ENCODE results near the gene TXNIP.

Gene TXNIP

GRCh38 chr1:145946477-145946986 is 49.8 kb downstream of the TXNIP start:
- peaks cover 36% of the 10 kb centered on the region for H3K36me3 Mint-ChIP-seq (ENCODE audit: insufficient read depth)
- no peak for ATAC-seq (replicated peaks)
- no peaks in the 10 kb centered on the region for H3K9me3 Mint-ChIP-seq
- DNase-seq: no peak
- peaks cover 20 to 22% of the 10 kb centered on the region in 2 donors for H3K4me1 Mint-ChIP-seq (ENCODE audit: low read depth in 2 of 2)
- no peaks in the 10 kb centered on the region for H3K27me3 Mint-ChIP-seq
- H3K4me3 Mint-ChIP-seq: no peak overlapping the region
- H3K27ac Mint-ChIP-seq: no peak overlapping the region

GRCh38 chr1:145944532-145944931 is 51.8 kb downstream of the TXNIP start:
- Mint-ChIP-seq H3K4me1 (ENCODE audit: low read depth in 2 of 2) (peaks cover 9 to 12% of the 10 kb centered on the region in 2 donors), H3K27me3 (no peaks in the 10 kb centered on the region), H3K4me3 (no peak overlapping the region), H3K36me3 (ENCODE audit: insufficient read depth) (peaks cover 55% of the 10 kb centered on the region), H3K27ac (peak overlapping the region; percentile 49 to 54), H3K9me3 (no peaks in the 10 kb centered on the region)
- DNase-seq (no peak), ATAC-seq (replicated peaks) (no peak)

GRCh38 chr1:145942871-145943270 is 53.5 kb downstream of the TXNIP start:
- DNase-seq (no peak), ATAC-seq (replicated peaks) (no peak)
- H3K27ac Mint-ChIP-seq: peak overlapping the region in 1 of 2 donors; percentile 35
- peaks cover 2 to 3% of the 10 kb centered on the region in 2 donors for H3K4me1 Mint-ChIP-seq (ENCODE audit: low read depth in 2 of 2)
- H3K9me3 Mint-ChIP-seq: no peaks in the 10 kb centered on the region
- no peak overlapping the region for H3K4me3 Mint-ChIP-seq
- no peaks in the 10 kb centered on the region for H3K27me3 Mint-ChIP-seq
- peaks cover 68% of the 10 kb centered on the region for H3K36me3 Mint-ChIP-seq (ENCODE audit: insufficient read depth)

Data from effector memory CD8-positive, alpha-beta T cell (primary cell).